ENCODE results near the gene CAPN11. TPM values are rescaled to one million over a fixed set of nuclear protein-coding genes. Genes with fewer than 3 reads are reported as not detected.

The CAPN11 gene
- total RNA-seq, 1 donor from 2014 or later: 2.0 TPM

GRCh38 chr6:44127186-44128019 lies 31.2 kb upstream of the CAPN11 start, which contains the start of the genes MRPL14 and TMEM63B:
Gene MRPL14 (minus strand): TSS chr6:44127452. CDS start chr6:44116611, 10,841 bp downstream.
Gene TMEM63B (plus strand): TSS chr6:44127554. CDS start chr6:44134585, 7,031 bp downstream.
- H3K4me1 ChIP-seq: peaks cover 73% of the 10 kb centered on the region

GRCh38 chr6:44128020-44128917 lies 30.4 kb upstream of the CAPN11 start:
- Histone ChIP-seq H3K36me3 (no peaks in the 10 kb centered on the region), H3K4me1 (peaks cover 74% of the 10 kb centered on the region), H3K9me3 (no peaks in the 10 kb centered on the region), H3K27me3 (no peaks in the 10 kb centered on the region), H3K27ac (peak overlapping the region; percentile 88), H3K4me3 (peak overlapping the region; percentile 78 to 98)
- TF ChIP-seq CTCF (IDR thresholded peaks at IDR 0.05) (no peak), POLR2AphosphoS5 (IDR thresholded peaks at IDR 0.05; ENCODE audit: insufficient read depth in 1 of 2, low read depth in 1 of 2) (no peak), POLR2A (IDR thresholded peaks at IDR 0.05) (no peak)
- intact Hi-C loops (cut with DNase I): no loop called here
- no peak for DNase-seq (ENCODE audit: extremely low spot score in 2 of 2)

More at GRCh38 chr6:44127186-44128019, 31.2 kb upstream of the CAPN11 start, which contains the start of the genes MRPL14 and TMEM63B:
- intact Hi-C loops (cut with DNase I): no loop called here
- DNase-seq (ENCODE audit: extremely low spot score in 2 of 2): no peak
- H3K36me3 ChIP-seq: no peaks in the 10 kb centered on the region
- peak within 1 kb of the TSS; percentile 78 to 98 for H3K4me3 ChIP-seq
- peak within 1 kb of the TSS; percentile 88 for H3K27ac ChIP-seq
- H3K9me3 ChIP-seq: no peaks in the 10 kb centered on the region
- peak in 1 of 2 donors; percentile 83 for TF ChIP-seq POLR2AphosphoS5 (IDR thresholded peaks at IDR 0.05; ENCODE audit: insufficient read depth in 1 of 2, low read depth in 1 of 2)
- no peak for TF ChIP-seq CTCF (IDR thresholded peaks at IDR 0.05)
- TF ChIP-seq POLR2A (IDR thresholded peaks at IDR 0.05): peak in 1 of 2 donors; percentile 86
- no peaks in the 10 kb centered on the region for H3K27me3 ChIP-seq

- intact Hi-C loops (cut with DNase I): no loop called here
- no peaks in the 10 kb centered on the region for H3K27me3 ChIP-seq
- peaks cover 63% of the 10 kb centered on the region for H3K4me1 ChIP-seq
- no peak overlapping the region for H3K4me3 ChIP-seq
- H3K36me3 ChIP-seq: peaks cover 0 to 3% of the 10 kb centered on the region in 2 donors
- no peaks in the 10 kb centered on the region for H3K9me3 ChIP-seq
- DNase-seq (ENCODE audit: extremely low spot score in 2 of 2): no peak
- no peak overlapping the region for H3K27ac ChIP-seq
- TF ChIP-seq POLR2A (IDR thresholded peaks at IDR 0.05): no peak
- no peak for TF ChIP-seq CTCF (IDR thresholded peaks at IDR 0.05)
- no peak for TF ChIP-seq POLR2AphosphoS5 (IDR thresholded peaks at IDR 0.05; ENCODE audit: insufficient read depth in 1 of 2, low read depth in 1 of 2)
Measured at GRCh38 chr6:44129841-44130322, 28.7 kb upstream of the CAPN11 start.

GRCh38 chr6:44131892-44132291 lies 26.7 kb upstream of the CAPN11 start:
- Histone ChIP-seq H3K27ac (no peak overlapping the region), H3K4me1 (peaks cover 45% of the 10 kb centered on the region), H3K36me3 (peaks cover 0 to 12% of the 10 kb centered on the region in 2 donors), H3K27me3 (no peaks in the 10 kb centered on the region), H3K9me3 (no peaks in the 10 kb centered on the region), H3K4me3 (no peak overlapping the region)
- no peak for TF ChIP-seq POLR2AphosphoS5 (IDR thresholded peaks at IDR 0.05; ENCODE audit: insufficient read depth in 1 of 2, low read depth in 1 of 2)
- TF ChIP-seq POLR2A (IDR thresholded peaks at IDR 0.05): no peak
- no peak for TF ChIP-seq CTCF (IDR thresholded peaks at IDR 0.05)
- DNase-seq (ENCODE audit: extremely low spot score in 2 of 2): no peak
- intact Hi-C loops (cut with DNase I): no loop called here

Data from vagina (tissue), 2 donors.